HEK293T (cell line): ENCODE measurements around the gene GAP43.

ENCODE experiments used
- NFRKB ChIP-seq: fragments of 450-650 bp; IDR thresholded peaks from 2 replicates; pipeline ENCODE4 v1.6.1; 2016; ENCODE audit warnings: mild to moderate bottlenecking, moderate library complexity
- SP1 ChIP-seq: fragments of 450-650 bp; IDR thresholded peaks from 2 replicates; pipeline ENCODE4 v1.6.1; 2017
- TARDBP ChIP-seq: fragments of 450-650 bp; IDR thresholded peaks from 2 replicates; pipeline ENCODE4 v1.6.1; 2016

- TF ChIP-seq TARDBP (no peak), SP1 (no peak), NFRKB (no peak)
Measured at GRCh38 chr3:115646027-115646690, 22.8 kb downstream of the GAP43 start.
